Stimulated activated CD4-positive, alpha-beta T cell treated with anti-CD3 and anti-CD28 coated beads, Interleukin-12 subunit alpha, Interleukin-12 subunit beta, amount 100 ng/mL, for 48 hours (primary cell): ENCODE results near the gene SLC18A2.
"Not testable (repeated sequence)": the region's sequence is repeated elsewhere in the genome, so short reads cannot be mapped to it uniquely, and the experiment has no call there.

Experiments
- DNase-seq, 3 donors: peaks; one replicate each; pipeline ENCODE4 v3.0.0-alpha.2; 2020; ENCODE audit warnings: low read depth in 2 of 3, low spot score in 1 of 3

The SLC18A2 gene

GRCh38 chr10:117240621-117241529 lies at the start of gene SLC18A2:
TSS of gene SLC18A2 (plus strand) at chr10:117241114. CDS start at chr10:117241694, 580 bp downstream.
- DNase-seq, result no peak

- DNase-seq, result no peak
These were observed 43.7 kb upstream of the SLC18A2 start, which contains the start of gene KCNK18 for GRCh38 chr10:117197189-117197588. TSS of gene KCNK18 (plus strand) at chr10:117197489. CDS start at chr10:117197489, 0 bp downstream.

DNA sequence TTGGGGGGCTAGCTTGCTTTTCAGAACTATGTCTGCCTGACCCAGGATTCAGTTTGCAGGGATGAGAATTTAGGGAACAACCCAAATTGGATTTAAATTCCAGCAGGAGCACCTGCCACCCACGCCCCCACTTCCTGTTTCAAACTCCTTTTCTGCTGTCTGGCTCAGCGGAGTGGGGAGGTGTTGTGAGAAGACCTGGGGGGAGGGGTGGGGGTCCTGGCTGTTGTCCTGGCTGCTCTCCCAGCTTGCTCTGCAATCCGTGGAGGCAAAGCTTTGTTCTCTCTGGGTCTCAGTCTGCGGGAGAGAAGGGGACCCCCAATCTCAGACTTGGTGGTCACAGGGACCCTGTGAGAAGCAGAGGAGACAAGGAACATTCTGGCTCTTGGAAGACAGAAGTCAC lies 42.8 kb upstream of the SLC18A2 start:
- DNase-seq, result no peak

- no peak for DNase-seq
These were observed 39.1 kb upstream of the SLC18A2 start for GRCh38 chr10:117201826-117202225.

DNA sequence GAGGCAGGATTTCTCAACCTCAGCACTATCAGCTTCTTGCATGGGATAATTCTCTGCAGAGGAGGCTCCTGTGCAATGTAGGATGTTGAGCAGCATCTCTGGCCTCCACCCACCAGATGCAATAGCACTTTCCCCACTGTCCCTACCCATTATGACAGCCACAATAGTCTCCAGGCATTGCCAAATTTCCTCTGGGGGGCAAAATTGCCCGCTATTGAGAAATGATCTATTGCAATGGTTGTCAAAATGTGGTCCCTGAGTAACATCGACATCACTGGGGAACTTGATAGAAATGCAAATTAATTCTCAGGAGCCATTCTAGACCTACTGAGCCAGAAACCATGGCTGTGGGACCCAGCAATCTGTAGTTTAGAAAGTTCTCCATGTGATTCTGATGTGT lies 36.6 kb upstream of the SLC18A2 start:
- DNase-seq, result no peak

- no peak for DNase-seq
These were observed 28.7 kb upstream of the SLC18A2 start for GRCh38 chr10:117212176-117212575.

GRCh38 chr10:117214401-117214800 lies 26.5 kb upstream of the SLC18A2 start:
- no peak for DNase-seq

GRCh38 chr10:117215079-117215478 lies 25.8 kb upstream of the SLC18A2 start:
- DNase-seq, result no peak

- no peak for DNase-seq
These were observed 24.9 kb upstream of the SLC18A2 start for GRCh38 chr10:117216028-117216427.

DNA sequence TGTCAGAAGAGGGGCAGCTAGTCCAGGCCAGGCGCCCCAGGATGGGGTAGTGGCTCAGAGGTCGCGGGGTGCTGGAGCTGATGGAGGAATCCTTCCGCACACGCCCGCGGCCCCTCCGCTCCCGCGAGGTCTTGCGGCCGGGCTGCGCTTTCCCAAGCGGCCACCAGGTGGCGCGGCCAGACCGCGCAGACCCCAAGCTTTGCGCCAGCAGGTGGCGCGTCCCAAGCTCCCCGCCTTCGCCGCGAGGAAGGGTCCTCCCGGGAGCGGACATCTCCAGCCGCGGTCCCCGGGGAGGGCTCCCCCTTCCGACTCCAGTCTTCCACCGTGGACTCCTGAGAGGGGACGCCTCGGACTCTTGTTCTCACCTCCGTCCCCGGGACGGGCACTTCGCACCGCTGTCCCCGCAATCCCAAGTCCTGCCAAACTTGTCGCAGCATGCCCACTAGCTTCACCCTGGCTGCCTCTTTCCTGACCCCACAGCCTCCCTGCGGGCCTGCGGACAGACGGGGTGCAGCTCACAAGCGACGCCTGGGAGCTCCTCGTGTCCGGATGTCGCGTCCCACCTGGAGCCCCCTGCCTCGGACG lies 24.2 kb upstream of the SLC18A2 start:
- DNase-seq, result peak; percentile 33 to 61 (median 60)

- DNase-seq, result peak in 1 of 3 donors; percentile 3
These were observed 23.6 kb upstream of the SLC18A2 start for GRCh38 chr10:117217196-117217761.

DNA sequence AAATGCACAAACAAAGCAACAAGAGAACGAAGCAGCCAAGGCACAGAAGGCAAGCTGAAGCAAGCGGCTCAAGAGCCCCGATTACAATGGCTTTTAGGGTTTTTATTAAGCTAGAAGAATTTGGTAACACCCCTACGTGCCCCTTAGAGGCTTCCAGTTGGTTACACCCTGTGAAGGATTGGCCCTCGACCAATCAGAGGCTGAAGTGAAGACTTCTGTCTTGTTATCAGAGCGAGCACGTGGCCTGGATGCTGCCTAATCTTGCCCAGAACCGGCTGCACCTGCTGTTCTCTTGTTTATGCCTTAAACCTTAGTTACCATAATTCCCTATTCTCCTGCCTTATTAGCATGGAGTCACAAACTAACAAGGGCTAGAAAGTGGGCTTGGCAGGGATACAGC lies 22.3 kb upstream of the SLC18A2 start:
- no peak for DNase-seq

DNA sequence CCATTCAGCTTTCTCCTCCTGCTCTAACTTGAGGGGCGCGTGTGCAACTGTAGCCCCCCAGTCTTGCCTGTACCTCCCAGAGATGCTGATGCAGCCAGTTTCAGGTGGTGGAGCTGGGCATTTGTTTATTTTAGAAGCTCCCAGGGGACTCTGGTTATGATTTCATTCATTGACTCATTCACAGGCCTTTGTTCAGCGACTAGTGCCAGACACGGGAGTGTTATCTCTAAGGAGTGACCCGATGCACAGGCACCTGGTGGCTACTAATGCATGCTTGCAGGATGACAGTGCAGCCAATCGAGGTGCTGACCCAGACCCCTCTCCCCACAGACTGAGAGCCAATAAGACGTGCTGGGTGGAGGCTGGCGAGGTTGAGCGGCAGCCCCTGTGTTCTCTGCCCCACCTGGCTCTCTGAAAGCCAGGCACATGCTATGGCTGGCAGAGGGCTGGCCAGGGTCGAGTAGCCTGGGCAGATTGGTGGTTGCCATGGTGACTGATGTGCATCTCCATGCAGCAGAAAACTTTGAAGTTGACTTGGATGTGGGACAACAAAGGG lies 19.7 kb upstream of the SLC18A2 start:
- DNase-seq, result no peak

GRCh38 chr10:117222552-117222951 lies 18.4 kb upstream of the SLC18A2 start:
- no peak for DNase-seq

GRCh38 chr10:117222976-117223692 lies 17.8 kb upstream of the SLC18A2 start:
- no peak for DNase-seq

GRCh38 chr10:117223693-117224430 lies 17.1 kb upstream of the SLC18A2 start:
- no peak for DNase-seq

GRCh38 chr10:117224881-117225280 lies 16.0 kb upstream of the SLC18A2 start:
- DNase-seq, result no peak

DNA sequence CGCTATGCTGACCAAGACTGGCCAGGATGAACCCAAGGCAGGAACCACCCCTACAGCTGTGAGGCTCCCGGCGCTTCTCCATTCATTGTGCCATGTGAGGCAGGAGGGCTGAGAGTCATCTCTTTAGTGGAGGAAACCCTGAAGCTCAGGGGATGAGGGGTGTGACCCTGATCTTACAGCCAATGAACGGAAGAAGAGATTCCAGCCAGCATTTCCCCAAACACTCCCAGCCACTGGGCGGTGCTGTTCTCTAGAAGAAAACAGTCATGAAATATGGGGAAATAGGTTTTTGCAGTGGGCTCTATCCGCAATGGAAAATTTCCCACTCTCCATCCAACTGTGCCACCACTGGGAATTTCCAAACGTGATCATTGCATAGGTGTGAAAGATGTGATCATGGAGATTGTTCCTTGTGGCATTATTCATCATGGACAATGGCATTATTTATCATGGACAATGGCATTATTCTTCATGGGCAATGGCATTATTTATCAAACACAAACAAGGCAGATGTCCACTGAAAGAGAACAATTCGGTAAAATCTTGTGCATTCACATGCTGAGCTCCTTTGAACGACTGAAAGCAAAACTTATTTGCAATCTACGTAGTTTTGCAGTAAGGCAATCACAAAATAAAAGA lies 14.0 kb upstream of the SLC18A2 start:
- no peak for DNase-seq

GRCh38 chr10:117228210-117228609 lies 12.7 kb upstream of the SLC18A2 start:
- DNase-seq, result no peak

DNA sequence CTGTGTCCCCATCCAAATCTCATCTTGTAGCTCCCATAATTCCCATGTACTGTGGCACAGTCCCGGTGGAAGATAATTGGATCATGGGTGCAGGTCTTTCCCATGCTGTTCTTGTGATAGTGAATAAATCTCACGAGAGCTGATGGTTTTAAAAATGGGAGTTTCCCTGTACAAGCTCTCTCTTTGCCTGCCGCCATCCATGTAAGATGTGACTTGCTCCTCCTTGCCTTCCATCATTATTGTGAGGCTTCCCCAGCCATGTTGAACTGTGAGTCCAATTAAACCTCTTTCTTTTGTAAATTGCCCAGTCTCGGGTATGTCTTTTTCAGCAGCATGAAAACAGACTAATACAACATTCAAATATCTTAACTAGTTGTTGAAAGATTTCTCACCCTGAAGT lies 10.8 kb upstream of the SLC18A2 start:
- DNase-seq, result not testable (repeated sequence)
